Measurements from ENCODE around the gene FST.

GRCh38 chr5:53464722-53465121 is 15.7 kb upstream of the FST start:
- no peak for TF ChIP-seq POLR2A (IDR thresholded peaks at IDR 0.05; ENCODE audit: low read depth, low read length)
- no peak for TF ChIP-seq EGR1 (IDR thresholded peaks at IDR 0.05; ENCODE audit: borderline replicate concordance in 1 of 2, low read depth in 2 of 2, low read length in 2 of 2)
- TF ChIP-seq BCL3 (IDR thresholded peaks at IDR 0.05; ENCODE audit: borderline replicate concordance, insufficient read depth, low read depth, low read length, poor library complexity, severe bottlenecking), result no peak
- TF ChIP-seq FOS (IDR thresholded peaks at IDR 0.05; ENCODE audit: borderline replicate concordance, extremely low read depth, insufficient read length), result no peak
- TF ChIP-seq RAD21 (IDR thresholded peaks at IDR 0.05; ENCODE audit: insufficient read depth, low read depth, low read length), result no peak
- no peak for TF ChIP-seq CEBPZ (IDR thresholded peaks at IDR 0.05; ENCODE audit: low read depth, low read length)
- no peak for TF ChIP-seq CTCF (IDR thresholded peaks at IDR 0.05 in 2 of 3, conservative IDR thresholded peaks at IDR 0.05 in 1 of 3; ENCODE audit: control insufficient read depth in 2 of 3, extremely low read depth in 1 of 3, insufficient read depth in 1 of 3, low read depth in 3 of 3, low read length in 3 of 3)
- TF ChIP-seq ZSCAN29 (IDR thresholded peaks at IDR 0.05), result no peak
- TF ChIP-seq EP300 (IDR thresholded peaks at IDR 0.05; ENCODE audit: borderline replicate concordance in 1 of 2, control insufficient read depth in 1 of 2, low read depth in 2 of 2, low read length in 2 of 2), result no peak
- TF ChIP-seq CREB1 (IDR thresholded peaks at IDR 0.05; ENCODE audit: low read depth), result no peak

All from GM12878 (cell line).